IMR-90 (cell line): ENCODE results near the gene SORBS1.

Source experiments
- BHLHE40 ChIP-seq: fragments of 150-350 bp; IDR thresholded peaks from 2 replicates; pipeline ENCODE4 v1.6.1; 2016; ENCODE audit warnings: mild to moderate bottlenecking, low read depth, low read length
- CHD1 ChIP-seq: IDR thresholded peaks from 2 replicates; pipeline ENCODE4 v1.6.1; 2012; ENCODE audit warnings: low read depth, low read length, improper control_type of control experiment
- FOS ChIP-seq: fragments of 150-350 bp; IDR thresholded peaks from 2 replicates; pipeline ENCODE4 v1.6.1; 2016; ENCODE audit warnings: low read depth, low read length
- POLR2A ChIP-seq: IDR thresholded peaks from 2 replicates; pipeline ENCODE4 v1.6.1; 2012; ENCODE audit warnings: mild to moderate bottlenecking, low read depth, low read length
- RAD21 ChIP-seq: IDR thresholded peaks from 2 replicates; pipeline ENCODE4 v1.6.1; 2012; ENCODE audit warnings: low read length, improper control_type of control experiment
- RCOR1 ChIP-seq: IDR thresholded peaks from 2 replicates; pipeline ENCODE4 v1.6.1; 2012; ENCODE audit warnings: mild to moderate bottlenecking, low read length, improper control_type of control experiment; ENCODE audit not compliant: insufficient replicate concordance
- RFX5 ChIP-seq: IDR thresholded peaks from 2 replicates; pipeline ENCODE4 v1.8.0; 2012; ENCODE audit warnings: low read depth, mild to moderate bottlenecking, low read length, moderate library complexity
- SMC3 ChIP-seq: fragments of 150-350 bp; IDR thresholded peaks from 2 replicates; pipeline ENCODE4 v1.6.1; 2016; ENCODE audit warnings: low read depth, mild to moderate bottlenecking, antibody characterized with exemption, low read length, moderate library complexity
- TF ChIP-seq, protein P1 (sequence below): conservative IDR thresholded peaks from 2 replicates; pipeline ENCODE4 v1.5.1; 2012; ENCODE audit warnings: mild to moderate bottlenecking, low read depth, low read length, improper control_type of control experiment
- TF ChIP-seq, protein P2 (sequence below): fragments of 150-350 bp; IDR thresholded peaks from 2 replicates; pipeline ENCODE4 v1.6.1; 2016; ENCODE audit warnings: low read depth, mild to moderate bottlenecking, low read length, moderate library complexity, borderline replicate concordance
- TF ChIP-seq, protein P3 (sequence below): fragments of 150-350 bp; IDR thresholded peaks from 2 replicates; pipeline ENCODE4 v1.6.1; 2017; ENCODE audit warnings: mild to moderate bottlenecking, antibody characterized with exemption, low read length, low read depth

- TF ChIP-seq, protein P1, sequence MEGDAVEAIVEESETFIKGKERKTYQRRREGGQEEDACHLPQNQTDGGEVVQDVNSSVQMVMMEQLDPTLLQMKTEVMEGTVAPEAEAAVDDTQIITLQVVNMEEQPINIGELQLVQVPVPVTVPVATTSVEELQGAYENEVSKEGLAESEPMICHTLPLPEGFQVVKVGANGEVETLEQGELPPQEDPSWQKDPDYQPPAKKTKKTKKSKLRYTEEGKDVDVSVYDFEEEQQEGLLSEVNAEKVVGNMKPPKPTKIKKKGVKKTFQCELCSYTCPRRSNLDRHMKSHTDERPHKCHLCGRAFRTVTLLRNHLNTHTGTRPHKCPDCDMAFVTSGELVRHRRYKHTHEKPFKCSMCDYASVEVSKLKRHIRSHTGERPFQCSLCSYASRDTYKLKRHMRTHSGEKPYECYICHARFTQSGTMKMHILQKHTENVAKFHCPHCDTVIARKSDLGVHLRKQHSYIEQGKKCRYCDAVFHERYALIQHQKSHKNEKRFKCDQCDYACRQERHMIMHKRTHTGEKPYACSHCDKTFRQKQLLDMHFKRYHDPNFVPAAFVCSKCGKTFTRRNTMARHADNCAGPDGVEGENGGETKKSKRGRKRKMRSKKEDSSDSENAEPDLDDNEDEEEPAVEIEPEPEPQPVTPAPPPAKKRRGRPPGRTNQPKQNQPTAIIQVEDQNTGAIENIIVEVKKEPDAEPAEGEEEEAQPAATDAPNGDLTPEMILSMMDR: no peak
- TF ChIP-seq, protein P2, sequence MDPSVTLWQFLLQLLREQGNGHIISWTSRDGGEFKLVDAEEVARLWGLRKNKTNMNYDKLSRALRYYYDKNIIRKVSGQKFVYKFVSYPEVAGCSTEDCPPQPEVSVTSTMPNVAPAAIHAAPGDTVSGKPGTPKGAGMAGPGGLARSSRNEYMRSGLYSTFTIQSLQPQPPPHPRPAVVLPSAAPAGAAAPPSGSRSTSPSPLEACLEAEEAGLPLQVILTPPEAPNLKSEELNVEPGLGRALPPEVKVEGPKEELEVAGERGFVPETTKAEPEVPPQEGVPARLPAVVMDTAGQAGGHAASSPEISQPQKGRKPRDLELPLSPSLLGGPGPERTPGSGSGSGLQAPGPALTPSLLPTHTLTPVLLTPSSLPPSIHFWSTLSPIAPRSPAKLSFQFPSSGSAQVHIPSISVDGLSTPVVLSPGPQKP: no peak
- TF ChIP-seq RCOR1 (no peak), RFX5 (no peak), POLR2A (no peak), CHD1 (no peak), BHLHE40 (no peak), FOS (no peak), SMC3 (no peak), RAD21 (no peak)
- TF ChIP-seq, protein P3, sequence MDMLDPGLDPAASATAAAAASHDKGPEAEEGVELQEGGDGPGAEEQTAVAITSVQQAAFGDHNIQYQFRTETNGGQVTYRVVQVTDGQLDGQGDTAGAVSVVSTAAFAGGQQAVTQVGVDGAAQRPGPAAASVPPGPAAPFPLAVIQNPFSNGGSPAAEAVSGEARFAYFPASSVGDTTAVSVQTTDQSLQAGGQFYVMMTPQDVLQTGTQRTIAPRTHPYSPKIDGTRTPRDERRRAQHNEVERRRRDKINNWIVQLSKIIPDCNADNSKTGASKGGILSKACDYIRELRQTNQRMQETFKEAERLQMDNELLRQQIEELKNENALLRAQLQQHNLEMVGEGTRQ: no peak
Measured at GRCh38 chr10:95539560-95540284, 21.4 kb downstream of the SORBS1 start.
